Karpas-422 (cell line): Measurements from ENCODE around the gene ARSI. TPM values are rescaled to one million over a fixed set of nuclear protein-coding genes. Genes with fewer than 3 reads are reported as not detected.

Experiments
- DNase-seq: peaks from one replicate; pipeline ENCODE4 v3.0.0-alpha.2; 2015
- H2AFZ ChIP-seq: fragments of 200-600 bp; sonication (generic); 2 replicates; pipeline ENCODE4 v1.6.1; 2014; ENCODE audit warnings: antibody characterized with exemption, low read length, mixed read lengths
- H3K27ac ChIP-seq: fragments of 200-600 bp; sonication (generic); 2 replicates; pipeline ENCODE4 v1.5.1; 2014; ENCODE audit warnings: mild to moderate bottlenecking, low read length, moderate library complexity
- H3K27me3 ChIP-seq: fragments of 200-600 bp; sonication (generic); 2 replicates; pipeline ENCODE4 v1.6.1; 2014; ENCODE audit warnings: low read length, mixed read lengths
- H3K36me3 ChIP-seq: fragments of 200-600 bp; sonication (generic); 2 replicates; pipeline ENCODE4 v1.6.1; 2014; ENCODE audit warnings: low read length, mixed read lengths; ENCODE audit not compliant: insufficient read depth
- H3K4me1 ChIP-seq: fragments of 200-600 bp; sonication (generic); 2 replicates; pipeline ENCODE4 v1.6.1; 2014; ENCODE audit warnings: mild to moderate bottlenecking, low read length, mixed read lengths
- H3K4me2 ChIP-seq: fragments of 200-600 bp; sonication (generic); 2 replicates; pipeline ENCODE4 v1.6.1; 2014; ENCODE audit warnings: low read length, low read depth, mild to moderate bottlenecking; ENCODE audit not compliant: poor library complexity, severe bottlenecking
- H3K4me3 ChIP-seq: fragments of 200-600 bp; sonication (generic); 2 replicates; pipeline ENCODE4 v1.5.1; 2014; ENCODE audit warnings: mild to moderate bottlenecking, antibody characterized with exemption, low read length, mixed read lengths
- H3K79me2 ChIP-seq: fragments of 200-600 bp; sonication (generic); 2 replicates; pipeline ENCODE4 v1.6.1; 2014; ENCODE audit warnings: mild to moderate bottlenecking, low read length, mixed read lengths
- H3K9ac ChIP-seq: fragments of 200-600 bp; sonication (generic); 2 replicates; pipeline ENCODE4 v1.6.0; 2014; ENCODE audit warnings: low read length
- H3K9me2 ChIP-seq: fragments of 200-600 bp; sonication (generic), shearing (Covaris generic); replicated peaks from 2 replicates; pipeline ENCODE4 v1.6.0; 2014; ENCODE audit warnings: mild to moderate bottlenecking, low read length, moderate library complexity; ENCODE audit not compliant: insufficient read depth
- H3K9me3 ChIP-seq: fragments of 300-700, 200-600 bp; sonication (generic); 2 replicates; pipeline ENCODE4 v1.6.1; 2014; ENCODE audit warnings: low read length, mixed read lengths
- H4K20me1 ChIP-seq: fragments of 200-600 bp; sonication (generic); 2 replicates; pipeline ENCODE4 v1.6.1; 2014; ENCODE audit warnings: mild to moderate bottlenecking, antibody characterized with exemption, low read length, low read depth; ENCODE audit not compliant: insufficient read depth
- total RNA-seq: library from RNA; depleted of rRNA; stranded (reverse); fragments of >200 nt; shearing (Covaris generic); gene quantifications from 2 replicates; pipeline ENCODE4 v1.2.3, GENCODE V29; 2014; ENCODE audit warnings: low replicate concordance

The ARSI gene
- total RNA-seq, 1 experiment from 2014 or later: not detected

- Histone ChIP-seq H3K4me1 (no peaks in the 10 kb centered on the region), H3K27me3 (no peaks in the 10 kb centered on the region), H2AFZ (no peak overlapping the region), H3K79me2 (no peaks in the 10 kb centered on the region), H3K36me3 (no peaks in the 10 kb centered on the region), H3K4me3 (no peak overlapping the region), H4K20me1 (no peaks in the 10 kb centered on the region), H3K4me2 (no peak overlapping the region), H3K9me3 (no peaks in the 10 kb centered on the region), H3K9ac (no peak overlapping the region), H3K9me2 (no peaks in the 10 kb centered on the region), H3K27ac (no peak overlapping the region)
- no peak for DNase-seq
These were observed 41.4 kb upstream of the ARSI start for GRCh38 chr5:150343994-150344631.

GRCh38 chr5:150342583-150342982 is 39.9 kb upstream of the ARSI start:
- DNase-seq: no peak
- H3K4me2 ChIP-seq: no peak overlapping the region
- no peak overlapping the region for H2AFZ ChIP-seq
- no peaks in the 10 kb centered on the region for H3K9me3 ChIP-seq
- no peak overlapping the region for H3K27ac ChIP-seq
- no peaks in the 10 kb centered on the region for H3K27me3 ChIP-seq
- no peaks in the 10 kb centered on the region for H3K4me1 ChIP-seq
- H3K9me2 ChIP-seq: no peaks in the 10 kb centered on the region
- no peaks in the 10 kb centered on the region for H3K79me2 ChIP-seq
- no peaks in the 10 kb centered on the region for H4K20me1 ChIP-seq
- H3K36me3 ChIP-seq: no peaks in the 10 kb centered on the region
- no peak overlapping the region for H3K9ac ChIP-seq
- no peak overlapping the region for H3K4me3 ChIP-seq

- Histone ChIP-seq H3K9ac (no peak overlapping the region), H3K4me1 (no peaks in the 10 kb centered on the region)
These were observed 39.3 kb upstream of the ARSI start for GRCh38 chr5:150341989-150342388.

GRCh38 chr5:150341331-150341730 is 38.6 kb upstream of the ARSI start:
- no peaks in the 10 kb centered on the region for H3K27me3 ChIP-seq
- no peaks in the 10 kb centered on the region for H4K20me1 ChIP-seq

More at GRCh38 chr5:150341989-150342388, 39.3 kb upstream of the ARSI start:
- Histone ChIP-seq H2AFZ (no peak overlapping the region), H3K36me3 (no peaks in the 10 kb centered on the region), H4K20me1 (no peaks in the 10 kb centered on the region), H3K4me2 (no peak overlapping the region), H3K9me2 (no peaks in the 10 kb centered on the region), H3K9me3 (no peaks in the 10 kb centered on the region), H3K4me3 (no peak overlapping the region), H3K27me3 (no peaks in the 10 kb centered on the region), H3K27ac (no peak overlapping the region), H3K79me2 (no peaks in the 10 kb centered on the region)
- DNase-seq: no peak

GRCh38 chr5:150340614-150341255 is 38.0 kb upstream of the ARSI start:
- no peaks in the 10 kb centered on the region for H3K9me3 ChIP-seq
- no peaks in the 10 kb centered on the region for H3K36me3 ChIP-seq
- H4K20me1 ChIP-seq: no peaks in the 10 kb centered on the region
- H3K79me2 ChIP-seq: no peaks in the 10 kb centered on the region
- H3K9ac ChIP-seq: no peak overlapping the region
- no peak overlapping the region for H3K27ac ChIP-seq
- no peak overlapping the region for H3K4me2 ChIP-seq
- H3K9me2 ChIP-seq: no peaks in the 10 kb centered on the region
- H2AFZ ChIP-seq: no peak overlapping the region
- H3K4me1 ChIP-seq: no peaks in the 10 kb centered on the region
- no peaks in the 10 kb centered on the region for H3K27me3 ChIP-seq
- H3K4me3 ChIP-seq: no peak overlapping the region
- DNase-seq: no peak

More at GRCh38 chr5:150341331-150341730, 38.6 kb upstream of the ARSI start:
- Histone ChIP-seq H3K36me3 (no peaks in the 10 kb centered on the region), H3K27ac (no peak overlapping the region), H3K9ac (no peak overlapping the region), H3K9me2 (no peaks in the 10 kb centered on the region), H3K4me2 (no peak overlapping the region), H3K4me1 (no peaks in the 10 kb centered on the region), H3K79me2 (no peaks in the 10 kb centered on the region), H3K4me3 (no peak overlapping the region), H2AFZ (no peak overlapping the region), H3K9me3 (no peaks in the 10 kb centered on the region)
- DNase-seq: no peak

- Histone ChIP-seq H3K4me3 (no peak overlapping the region), H4K20me1 (no peaks in the 10 kb centered on the region), H2AFZ (no peak overlapping the region), H3K27ac (no peak overlapping the region), H3K79me2 (no peaks in the 10 kb centered on the region), H3K9ac (no peak overlapping the region), H3K36me3 (no peaks in the 10 kb centered on the region), H3K9me3 (no peaks in the 10 kb centered on the region), H3K4me2 (no peak overlapping the region), H3K9me2 (no peaks in the 10 kb centered on the region), H3K4me1 (no peaks in the 10 kb centered on the region), H3K27me3 (no peaks in the 10 kb centered on the region)
- no peak for DNase-seq
These were observed 37.1 kb upstream of the ARSI start for GRCh38 chr5:150339841-150340240.

- Histone ChIP-seq H3K9me3 (no peaks in the 10 kb centered on the region), H3K27me3 (no peaks in the 10 kb centered on the region), H2AFZ (no peak overlapping the region), H3K79me2 (no peaks in the 10 kb centered on the region), H3K4me1 (no peaks in the 10 kb centered on the region), H3K4me2 (no peak overlapping the region), H3K4me3 (no peak overlapping the region), H4K20me1 (no peaks in the 10 kb centered on the region), H3K9ac (no peak overlapping the region), H3K9me2 (no peaks in the 10 kb centered on the region), H3K27ac (no peak overlapping the region), H3K36me3 (no peaks in the 10 kb centered on the region)
- no peak for DNase-seq
These were observed 36.5 kb upstream of the ARSI start for GRCh38 chr5:150339165-150339564.

- no peak for DNase-seq
- H3K4me1 ChIP-seq: no peaks in the 10 kb centered on the region
- no peaks in the 10 kb centered on the region for H3K36me3 ChIP-seq
- H3K9me3 ChIP-seq: no peaks in the 10 kb centered on the region
- no peaks in the 10 kb centered on the region for H3K27me3 ChIP-seq
- no peaks in the 10 kb centered on the region for H3K79me2 ChIP-seq
- H2AFZ ChIP-seq: no peak overlapping the region
- H3K4me2 ChIP-seq: no peak overlapping the region
- no peak overlapping the region for H3K4me3 ChIP-seq
- H3K9me2 ChIP-seq: no peaks in the 10 kb centered on the region
- H3K9ac ChIP-seq: no peak overlapping the region
- H3K27ac ChIP-seq: no peak overlapping the region
- no peaks in the 10 kb centered on the region for H4K20me1 ChIP-seq
These were observed 35.8 kb upstream of the ARSI start for GRCh38 chr5:150338546-150338945.
